ENCODE data around the gene DENND2C. TPM values are rescaled to one million over a fixed set of nuclear protein-coding genes. Genes with fewer than 3 reads are reported as not detected.

Gene DENND2C
- total and polyA plus RNA-seq, 12 donors, result 0.91 to 4.2 (median 1.9) TPM

DNA sequence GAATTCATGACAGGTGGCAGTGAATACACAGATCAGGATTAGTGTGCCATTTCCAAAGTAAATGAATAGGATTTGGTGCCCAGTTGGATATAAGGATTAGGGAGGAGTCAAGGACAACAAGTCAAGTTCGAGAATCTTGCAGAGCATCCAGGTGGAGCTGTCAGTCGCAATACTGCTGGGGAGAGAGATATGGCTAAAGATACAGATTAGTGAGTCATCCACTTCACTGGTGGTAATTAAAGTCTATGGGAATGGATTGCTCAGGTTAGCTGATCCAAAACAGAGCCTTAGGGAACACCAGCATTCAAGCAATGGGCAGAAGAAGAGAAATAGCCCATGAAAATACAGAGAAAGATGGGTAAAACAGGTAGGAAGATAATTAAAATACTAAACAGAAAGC lies 115.3 kb downstream of the DENND2C start:
- Histone ChIP-seq H3K4me3 (no peak overlapping the region), H3K9me3 (replicated peaks in 1 of 3) (no peaks in the 10 kb centered on the region), H3K36me3 (replicated peaks in 1 of 2) (no peaks in the 10 kb centered on the region), H3K27me3 (no peaks in the 10 kb centered on the region), H3K27ac (no peak overlapping the region), H3K4me1 (replicated peaks in 1 of 2) (no peaks in the 10 kb centered on the region)
- TF ChIP-seq POLR2A (IDR thresholded peaks at IDR 0.05), result no peak
- TF ChIP-seq, protein P1, sequence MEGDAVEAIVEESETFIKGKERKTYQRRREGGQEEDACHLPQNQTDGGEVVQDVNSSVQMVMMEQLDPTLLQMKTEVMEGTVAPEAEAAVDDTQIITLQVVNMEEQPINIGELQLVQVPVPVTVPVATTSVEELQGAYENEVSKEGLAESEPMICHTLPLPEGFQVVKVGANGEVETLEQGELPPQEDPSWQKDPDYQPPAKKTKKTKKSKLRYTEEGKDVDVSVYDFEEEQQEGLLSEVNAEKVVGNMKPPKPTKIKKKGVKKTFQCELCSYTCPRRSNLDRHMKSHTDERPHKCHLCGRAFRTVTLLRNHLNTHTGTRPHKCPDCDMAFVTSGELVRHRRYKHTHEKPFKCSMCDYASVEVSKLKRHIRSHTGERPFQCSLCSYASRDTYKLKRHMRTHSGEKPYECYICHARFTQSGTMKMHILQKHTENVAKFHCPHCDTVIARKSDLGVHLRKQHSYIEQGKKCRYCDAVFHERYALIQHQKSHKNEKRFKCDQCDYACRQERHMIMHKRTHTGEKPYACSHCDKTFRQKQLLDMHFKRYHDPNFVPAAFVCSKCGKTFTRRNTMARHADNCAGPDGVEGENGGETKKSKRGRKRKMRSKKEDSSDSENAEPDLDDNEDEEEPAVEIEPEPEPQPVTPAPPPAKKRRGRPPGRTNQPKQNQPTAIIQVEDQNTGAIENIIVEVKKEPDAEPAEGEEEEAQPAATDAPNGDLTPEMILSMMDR (IDR thresholded peaks at IDR 0.05), result no peak
- WGBS, 4 donors, result 55 to 83% (median 66%) methylated on average over 2 of the region's 2 CpGs
- no peak for DNase-seq
- intact Hi-C loops (cut with DNase I), result loop anchor here in 1 of 2 donors (10.0 kb wide), 1 partner anchor 210 kb away; no protein-coding TSS in a partner anchor

GRCh38 chr1:114552106-114552639 lies 117.7 kb downstream of the DENND2C start:
- no peaks in the 10 kb centered on the region for H3K27me3 ChIP-seq
- no peaks in the 10 kb centered on the region for H3K36me3 ChIP-seq (replicated peaks in 1 of 2)
- H3K27ac ChIP-seq, result no peak overlapping the region
- intact Hi-C loops (cut with DNase I), result loop anchor here in 1 of 2 donors (10.0 kb wide), 1 partner anchor 207 kb away; no protein-coding TSS in a partner anchor
- H3K4me1 ChIP-seq (replicated peaks in 1 of 2), result no peaks in the 10 kb centered on the region
- no peak overlapping the region for H3K4me3 ChIP-seq
- WGBS, 4 donors, result 88 to 93% (median 92%) methylated on average over 7 of the region's 7 CpGs
- no peak for DNase-seq
- H3K9me3 ChIP-seq (replicated peaks in 1 of 3), result no peaks in the 10 kb centered on the region
- TF ChIP-seq POLR2A (IDR thresholded peaks at IDR 0.05), result no peak
- TF ChIP-seq, protein P1 (IDR thresholded peaks at IDR 0.05), result no peak

DNA sequence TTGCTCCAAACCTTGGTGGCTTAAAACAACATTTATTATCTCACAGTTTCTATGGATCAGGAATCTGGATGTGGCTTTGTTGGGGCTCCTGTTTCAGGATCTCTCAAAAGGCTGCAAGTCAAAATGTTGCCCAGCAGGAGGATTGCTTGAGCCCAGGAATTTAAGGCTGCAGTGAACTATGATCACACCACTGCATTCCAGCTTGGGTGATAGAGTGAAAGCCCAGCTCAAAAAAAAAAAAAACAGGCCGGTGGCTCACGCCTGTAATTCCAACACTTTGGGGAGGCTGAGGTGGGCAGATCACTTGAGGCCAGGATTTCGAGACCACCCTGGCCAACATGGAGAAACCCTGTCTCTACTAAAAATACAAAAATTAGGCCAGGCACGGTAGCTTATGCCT lies 118.4 kb downstream of the DENND2C start:
- DNase-seq, result no peak
- no peaks in the 10 kb centered on the region for H3K27me3 ChIP-seq
- H3K27ac ChIP-seq, result no peak overlapping the region
- intact Hi-C loops (cut with DNase I), result loop anchor here in 1 of 2 donors (10.0 kb wide), 1 partner anchor 207 kb away; no protein-coding TSS in a partner anchor
- no peak for TF ChIP-seq POLR2A (IDR thresholded peaks at IDR 0.05)
- TF ChIP-seq, protein P1 (IDR thresholded peaks at IDR 0.05), result no peak
- H3K4me3 ChIP-seq, result no peak overlapping the region
- H3K9me3 ChIP-seq (replicated peaks in 1 of 3), result no peaks in the 10 kb centered on the region
- H3K36me3 ChIP-seq (replicated peaks in 1 of 2), result no peaks in the 10 kb centered on the region
- no peaks in the 10 kb centered on the region for H3K4me1 ChIP-seq (replicated peaks in 1 of 2)
- 80 to 89% (median 83%) methylated on average over 4 of the region's 4 CpGs for WGBS, 4 donors

- no peak for TF ChIP-seq POLR2A (IDR thresholded peaks at IDR 0.05)
- Histone ChIP-seq H3K9me3 (replicated peaks in 1 of 3) (no peaks in the 10 kb centered on the region), H3K36me3 (replicated peaks in 1 of 2) (no peaks in the 10 kb centered on the region), H3K27ac (no peak overlapping the region), H3K27me3 (no peaks in the 10 kb centered on the region), H3K4me3 (no peak overlapping the region), H3K4me1 (replicated peaks in 1 of 2) (no peaks in the 10 kb centered on the region)
- intact Hi-C loops (cut with DNase I), result loop anchor here in 1 of 2 donors (10.0 kb wide), 1 partner anchor 206 kb away; no protein-coding TSS in a partner anchor
- DNase-seq, result no peak
- WGBS, 4 donors, result 91 to 96% (median 92%) methylated on average over 2 of the region's 2 CpGs
These were observed 119.5 kb downstream of the DENND2C start for GRCh38 chr1:114550336-114550735.

GRCh38 chr1:114549137-114549536 lies 120.7 kb downstream of the DENND2C start:
- Histone ChIP-seq H3K36me3 (replicated peaks in 1 of 2) (no peaks in the 10 kb centered on the region), H3K4me3 (no peak overlapping the region), H3K4me1 (replicated peaks in 1 of 2) (no peaks in the 10 kb centered on the region), H3K27me3 (no peaks in the 10 kb centered on the region), H3K9me3 (replicated peaks in 1 of 3) (no peaks in the 10 kb centered on the region), H3K27ac (no peak overlapping the region)
- 67 to 78% (median 77%) methylated on average over 4 of the region's 4 CpGs for WGBS, 4 donors
- TF ChIP-seq, protein P1 (IDR thresholded peaks at IDR 0.05), result no peak
- no peak for TF ChIP-seq POLR2A (IDR thresholded peaks at IDR 0.05)
- intact Hi-C loops (cut with DNase I), result no loop called here
- DNase-seq, result no peak

All from adrenal gland (tissue), 12 donors.